Measurements from ENCODE around the gene CKM. TPM values are rescaled to one million over a fixed set of nuclear protein-coding genes. Genes with fewer than 3 reads are reported as not detected.

Gene CKM
- total and polyA plus RNA-seq, 2 of the 4 experiments (the other 2 are of a cell fraction) = not detected

- Histone ChIP-seq H3K4me2 (ENCODE audit: low read depth, low read length) (no peak overlapping the region), H3K79me1 (ENCODE audit: low read depth in 1 of 2, low read length in 2 of 2) (no peaks in the 10 kb centered on the region), H2AK9ac (replicated peaks; ENCODE audit: low read depth, low read length, poor library complexity) (no peak overlapping the region), H3K14ac (replicated peaks; ENCODE audit: low read depth, low read length) (no peak overlapping the region), H2BK20ac (ENCODE audit: low read depth, low read length) (no peak overlapping the region), H2BK120ac (ENCODE audit: low read depth, low read length) (no peak overlapping the region), H3K4me1 (ENCODE audit: control insufficient read depth, insufficient read depth, low read length) (no peaks in the 10 kb centered on the region), H3K4ac (ENCODE audit: low read depth, low read length) (no peak overlapping the region), H2BK15ac (ENCODE audit: low read depth, low read length) (no peak overlapping the region), H2AK5ac (ENCODE audit: low read depth, low read length) (no peak overlapping the region), H4K8ac (ENCODE audit: low read depth in 2 of 2, low read length in 2 of 2) (no peak overlapping the region), H3K56ac (ENCODE audit: extremely low read depth, insufficient read depth, low read length) (no peak overlapping the region), H3K4me3 (ENCODE audit: insufficient read depth, low read depth, low read length) (no peak overlapping the region), H3K18ac (ENCODE audit: low read depth, low read length) (no peak overlapping the region), H3K27me3 (ENCODE audit: control insufficient read depth, insufficient read depth, low read length) (no peaks in the 10 kb centered on the region), H3K9me3 (ENCODE audit: control insufficient read depth, insufficient read depth, low read length) (0 out of 2 replicates have a peak, but pooled peaks cover 2% of the 10 kb centered on the region), H3K27ac (ENCODE audit: insufficient read depth, low read length) (no peak overlapping the region), H3K23ac (ENCODE audit: low read depth, low read length) (no peak overlapping the region), H3K9me1 (ENCODE audit: insufficient read depth, low read length) (0 out of 2 replicates have a peak, but pooled peaks cover 5% of the 10 kb centered on the region), H3K36me3 (ENCODE audit: control insufficient read depth, insufficient read depth, low read length) (peaks cover 9% of the 10 kb centered on the region; the same call in 1 of the 2 replicates), H4K5ac (ENCODE audit: low read depth, low read length) (no peak overlapping the region), H3K9ac (ENCODE audit: low read depth, low read length) (no peak overlapping the region), H4K91ac (ENCODE audit: insufficient read depth, low read depth, low read length) (no peak overlapping the region), H2BK5ac (ENCODE audit: low read depth, low read length, poor library complexity, severe bottlenecking) (no peak overlapping the region), H4K20me1 (ENCODE audit: insufficient read depth, low read length) (no peaks in the 10 kb centered on the region), H2AFZ (replicated peaks; ENCODE audit: low read length, poor library complexity) (no peak overlapping the region)
- no TSS peak for BruUV-seq (replicated peaks)
- ChIA-PET CTCF (no interaction called here), POLR2A (ENCODE audit: unreplicated experiment) (no interaction called here)
- dilution Hi-C loops (cut with HindIII; ENCODE audit: low sequenced_read_pairs, unreplicated experiment) = no loop called here
- 72% methylated on average over 12 of the region's 18 CpGs; no CpG with 5 or more reads in 1 of the 2 experiments for WGBS, 2 experiments (ENCODE audit: extremely low coverage in 2 of 2, insufficient read length in 1 of 2)
- DNase-seq = no peak
- in situ Hi-C loops (cut with MboI; ENCODE audit: low sequenced_read_pairs) = no loop called here
- ATAC-seq (ENCODE audit: low read depth) = no peak
- TF ChIP-seq MAFK (IDR thresholded peaks at IDR 0.05; ENCODE audit: low read depth, low read length) = no peak
- no peak for TF ChIP-seq SMC3 (IDR thresholded peaks at IDR 0.05; ENCODE audit: low read depth, low read length)
- no peak for TF ChIP-seq RFX5 (IDR thresholded peaks at IDR 0.05; ENCODE audit: low read depth, low read length)
- TF ChIP-seq MXI1 (IDR thresholded peaks at IDR 0.05; ENCODE audit: borderline replicate concordance, low read depth, low read length) = no peak
- TF ChIP-seq POLR2A (IDR thresholded peaks at IDR 0.05; ENCODE audit: low read depth, low read length) = no peak
- no peak for TF ChIP-seq FOS (IDR thresholded peaks at IDR 0.05; ENCODE audit: low read depth, low read length)
- no peak for TF ChIP-seq BHLHE40 (IDR thresholded peaks at IDR 0.05; ENCODE audit: low read depth, low read length)
- no peak for TF ChIP-seq NFE2L2 (IDR thresholded peaks at IDR 0.05; ENCODE audit: low read depth, low read length)
- no peak for TF ChIP-seq USF2 (IDR thresholded peaks at IDR 0.05; ENCODE audit: low read depth, low read length)
- TF ChIP-seq RAD21 (IDR thresholded peaks at IDR 0.05; ENCODE audit: low read length) = no peak
- TF ChIP-seq CEBPB (IDR thresholded peaks at IDR 0.05; ENCODE audit: low read depth, low read length) = no peak
- intact Hi-C loops (cut with micrococcal nuclease) = no loop called here
These were observed 16.1 kb downstream of the CKM start for GRCh38 chr19:45306518-45307027.

Data from IMR-90 (cell line).